Left lung (tissue), 14 donors: ENCODE results near the gene ZNF784. TPM values are rescaled to one million over a fixed set of nuclear protein-coding genes. Genes with fewer than 3 reads are reported as not detected.

ENCODE experiments used
- ATAC-seq: fragments of 200-7000 bp; cut with Tn5 transposase; one replicate; pipeline ENCODE4 v1.9.1; 2020; ENCODE audit warnings: moderate library complexity
- DNase-seq, 4 donors: peaks; one replicate each; pipeline ENCODE4 v3.0.0-alpha.2; 2013 to 2020
- H3K27ac ChIP-seq, 2 donors: fragments of 200-600 bp; sonication (generic) in 1 of 2; one replicate each; pipeline versions ENCODE4 v1.5.0 to v1.8.0; 2020 to 2021
- H3K27me3 ChIP-seq, 2 donors: fragments of 200-600 bp; sonication (generic) in 1 of 2; one replicate each; pipeline versions ENCODE4 v1.5.0 to v1.8.0; 2020 to 2021
- H3K36me3 ChIP-seq, 2 donors: fragments of 200-600 bp; sonication (generic) in 1 of 2; one replicate each; pipeline versions ENCODE4 v1.5.0 to v1.8.0; 2020 to 2021
- H3K4me1 ChIP-seq, 2 donors: fragments of 200-600 bp; one replicate each; pipeline ENCODE4 v1.8.0; 2021
- H3K4me3 ChIP-seq, 2 donors: fragments of 200-600 bp; sonication (generic) in 1 of 2; one replicate each; pipeline versions ENCODE4 v1.5.0 to v1.8.0; 2020 to 2021; ENCODE audit warnings: mild to moderate bottlenecking in 1 of 2
- H3K9me3 ChIP-seq, 2 donors: fragments of 200-600 bp; sonication (generic) in 1 of 2; one replicate each; pipeline versions ENCODE4 v1.5.0 to v1.8.0; 2020 to 2021
- intact Hi-C, 2 donors: fragments of 100-400 bp; cut with DNase I; formaldehyde crosslinking; loops; one replicate each; pipeline versions ENCODE4 v1.11.2 to v1.14.2; 2022
- long read RNA-seq, 12 donors: library from polyadenylated mRNA in 2 of 12; unstranded in 2 of 12; transcript quantifications; one replicate each; pipeline ENCODE4 v2.0.0 and lab custom pipeline, GENCODE V29; 2019 to 2026
- polyA plus RNA-seq, 6 donors: library from polyadenylated mRNA; unstranded; fragments of 120-200 nt; gene quantifications; one replicate each; pipeline ENCODE4 v1.2.1, GENCODE V29; 2013; ENCODE audit not compliant: insufficient read length in 6 of 6
- total RNA-seq, 2 donors: library from RNA; stranded (reverse); fragmentation: NEBNext Ultra II Directional; extraction: Animal tissue kit (Norgen Biotek cat#: 25700); gene quantifications; one replicate each; pipeline ENCODE4 v1.2.1, GENCODE V29; 2021
- TF ChIP-seq, protein P1 (sequence below), 2 donors: fragments of 200-600 bp; sonication (generic) in 1 of 2; IDR thresholded peaks; one replicate each; pipeline versions ENCODE4 v1.5.0 to v1.8.0; 2021; ENCODE audit warnings: antibody characterized with exemption in 2 of 2
- donor health status: DM: no; HTN: yes; CAD: no.
- donor health status: DM: no; HTN: no; CAD: no.

The ZNF784 gene, protein sequence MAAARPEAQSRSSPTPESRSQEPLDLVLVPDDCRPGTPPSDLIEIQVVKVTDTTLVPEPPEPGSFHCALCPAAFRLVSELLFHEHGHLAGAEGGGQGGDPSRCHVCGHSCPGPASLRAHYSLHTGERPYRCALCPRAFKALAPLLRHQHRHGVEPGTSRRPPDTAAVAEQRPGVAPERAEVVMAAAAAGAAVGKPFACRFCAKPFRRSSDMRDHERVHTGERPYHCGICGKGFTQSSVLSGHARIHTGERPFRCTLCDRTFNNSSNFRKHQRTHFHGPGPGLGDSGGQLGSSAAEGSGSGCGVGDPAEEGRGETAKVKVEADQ
- 1 to 10 TPM; 6.0 to 8.0 TPM for total RNA-seq
- 10 to 100 TPM in 1 of 6 donors, 1 to 10 TPM in 5; 8.3 to 11.6 (median 8.9) TPM for polyA plus RNA-seq
- long read RNA-seq, donor 1, transcript ZNF784-201 (2 exons, 2,021 nt), result major isoform, 5 of 5 reads
- long read RNA-seq, donor 1, partial matches to known transcripts, result 0 of 5 reads
- long read RNA-seq, donor 1, other reads (novel, unspliced or antisense), result 0 of 5 reads
- long read RNA-seq, donor 2, partial matches to known transcripts, result 0 of 3 reads
- long read RNA-seq, donor 2, other reads (novel, unspliced or antisense), result 0 of 3 reads
- long read RNA-seq, donor 3, partial matches to known transcripts, result 0 of 4 reads
- long read RNA-seq, donor 3, other reads (novel, unspliced or antisense), result 0 of 4 reads
- long read RNA-seq, donor 4, result 0 reads
- long read RNA-seq, donor 5, partial matches to known transcripts, result 33 of 35 reads
- long read RNA-seq, donor 5, other reads (novel, unspliced or antisense), result 0 of 35 reads
- long read RNA-seq, donor 6, transcript ZNF784-201 (2 exons, 2,021 nt), result major isoform, 7 of 7 reads
- long read RNA-seq, donor 6, partial matches to known transcripts, result 0 of 7 reads
- long read RNA-seq, donor 6, other reads (novel, unspliced or antisense), result 0 of 7 reads
- long read RNA-seq, donor 7, partial matches to known transcripts, result 0 of 2 reads
- long read RNA-seq, donor 7, other reads (novel, unspliced or antisense), result 0 of 2 reads
- long read RNA-seq, donor 8, partial matches to known transcripts, result 171 of 181 reads
- long read RNA-seq, donor 8, other reads (novel, unspliced or antisense), result 6 of 181 reads
- long read RNA-seq, donor 9, result 0 reads
- long read RNA-seq, donor 10, result 0 reads
- long read RNA-seq, donor 11, result 0 reads
- long read RNA-seq, donor 12, partial matches to known transcripts, result 0 of 2 reads
- long read RNA-seq, donor 12, other reads (novel, unspliced or antisense), result 0 of 2 reads

DNA sequence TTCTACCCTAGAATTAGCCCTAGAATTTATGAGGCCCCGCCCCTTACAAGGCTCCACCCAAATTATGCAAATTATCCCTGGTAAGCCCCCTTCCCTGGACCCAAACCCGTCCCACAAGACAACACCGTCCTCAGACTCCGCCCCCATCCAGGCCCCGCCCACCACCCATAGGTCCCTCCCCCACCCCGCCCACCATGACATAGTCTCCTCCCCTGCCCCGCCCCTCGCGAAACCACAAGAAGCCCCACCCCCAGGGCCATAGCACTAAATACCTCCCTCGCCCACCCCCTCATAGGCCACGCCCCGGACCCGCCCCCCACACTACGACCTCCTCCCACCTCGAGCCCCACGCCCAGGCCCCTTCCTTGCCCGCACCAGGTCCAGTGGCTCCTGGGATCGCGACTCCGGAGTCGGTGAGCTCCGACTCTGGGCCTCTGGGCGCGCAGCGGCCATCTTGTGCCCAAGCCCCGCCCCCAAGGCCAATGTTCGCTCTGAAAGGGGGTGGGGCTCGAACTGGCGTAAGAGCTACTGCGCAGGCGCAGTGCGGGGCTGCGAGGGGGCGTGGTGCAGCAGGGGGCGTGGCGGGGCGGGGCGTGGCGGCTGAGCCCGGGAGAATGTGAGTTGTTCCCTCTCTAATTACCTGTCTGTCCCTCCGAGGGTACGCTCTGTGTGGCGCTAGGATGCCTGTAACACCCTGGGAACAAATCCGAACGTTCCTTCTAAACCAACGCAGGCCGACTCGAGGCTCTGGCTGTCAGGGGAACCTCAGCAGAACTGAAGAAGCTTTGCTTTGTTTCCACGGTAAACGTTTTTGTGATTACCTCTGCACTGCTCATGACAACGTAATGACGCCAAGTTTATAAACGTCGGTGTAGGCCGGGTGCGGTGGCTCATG, at the start of gene ZNF784:
Gene ZNF784 (minus strand): TSS at position 458 of the 895 bp plus-strand sequence. CDS start 5 bp downstream, at position 453.
- no peaks in the 10 kb centered on the region for H3K9me3 ChIP-seq
- H3K27me3 ChIP-seq, result no peaks in the 10 kb centered on the region
- H3K27ac ChIP-seq, result peak within 1 kb of the TSS; percentile 88 to 91
- DNase-seq (peak; percentile 92 to 97 (median 94)), ATAC-seq (peak; percentile 96)
- peaks cover 0 to 9% of the 10 kb centered on the region in 2 donors for H3K36me3 ChIP-seq
- TF ChIP-seq, protein P1, sequence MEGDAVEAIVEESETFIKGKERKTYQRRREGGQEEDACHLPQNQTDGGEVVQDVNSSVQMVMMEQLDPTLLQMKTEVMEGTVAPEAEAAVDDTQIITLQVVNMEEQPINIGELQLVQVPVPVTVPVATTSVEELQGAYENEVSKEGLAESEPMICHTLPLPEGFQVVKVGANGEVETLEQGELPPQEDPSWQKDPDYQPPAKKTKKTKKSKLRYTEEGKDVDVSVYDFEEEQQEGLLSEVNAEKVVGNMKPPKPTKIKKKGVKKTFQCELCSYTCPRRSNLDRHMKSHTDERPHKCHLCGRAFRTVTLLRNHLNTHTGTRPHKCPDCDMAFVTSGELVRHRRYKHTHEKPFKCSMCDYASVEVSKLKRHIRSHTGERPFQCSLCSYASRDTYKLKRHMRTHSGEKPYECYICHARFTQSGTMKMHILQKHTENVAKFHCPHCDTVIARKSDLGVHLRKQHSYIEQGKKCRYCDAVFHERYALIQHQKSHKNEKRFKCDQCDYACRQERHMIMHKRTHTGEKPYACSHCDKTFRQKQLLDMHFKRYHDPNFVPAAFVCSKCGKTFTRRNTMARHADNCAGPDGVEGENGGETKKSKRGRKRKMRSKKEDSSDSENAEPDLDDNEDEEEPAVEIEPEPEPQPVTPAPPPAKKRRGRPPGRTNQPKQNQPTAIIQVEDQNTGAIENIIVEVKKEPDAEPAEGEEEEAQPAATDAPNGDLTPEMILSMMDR (IDR thresholded peaks at IDR 0.05), result no peak
- H3K4me1 ChIP-seq, result peaks cover 8 to 45% of the 10 kb centered on the region in 2 donors
- peak within 1 kb of the TSS; percentile 30 to 45 for H3K4me3 ChIP-seq
- intact Hi-C loops, result no loop called here

DNA sequence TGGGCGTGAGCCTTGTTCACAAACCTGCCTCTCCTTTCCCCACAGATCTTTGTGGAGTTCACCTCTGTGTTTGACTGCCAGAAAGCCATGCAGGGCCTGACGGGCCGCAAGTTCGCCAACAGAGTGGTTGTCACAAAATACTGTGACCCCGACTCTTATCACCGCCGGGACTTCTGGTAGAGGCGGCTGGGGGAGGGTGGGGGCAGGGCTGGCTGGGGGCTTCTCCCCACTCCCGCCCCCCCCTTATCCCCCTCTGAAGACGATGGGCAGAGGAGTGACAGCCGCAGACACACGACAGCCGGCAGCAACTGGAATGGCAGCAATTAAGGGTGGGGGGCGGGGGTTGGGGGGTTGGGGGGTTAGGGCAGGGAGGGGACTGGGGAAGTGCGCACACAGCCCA, 49.5 kb upstream of the ZNF784 start:
- no peak overlapping the region for H3K4me3 ChIP-seq
- no peaks in the 10 kb centered on the region for H3K9me3 ChIP-seq
- no peaks in the 10 kb centered on the region for H3K27me3 ChIP-seq
- peak in 1 of 4 donors; percentile 35 for DNase-seq
- no peak for ATAC-seq
- intact Hi-C loops, result no loop called here
- peaks cover 0 to 66% of the 10 kb centered on the region in 2 donors for H3K36me3 ChIP-seq
- TF ChIP-seq, protein P1 (IDR thresholded peaks at IDR 0.05), result no peak
- peaks cover 17 to 45% of the 10 kb centered on the region in 2 donors for H3K4me1 ChIP-seq
- H3K27ac ChIP-seq, result no peak overlapping the region

DNA sequence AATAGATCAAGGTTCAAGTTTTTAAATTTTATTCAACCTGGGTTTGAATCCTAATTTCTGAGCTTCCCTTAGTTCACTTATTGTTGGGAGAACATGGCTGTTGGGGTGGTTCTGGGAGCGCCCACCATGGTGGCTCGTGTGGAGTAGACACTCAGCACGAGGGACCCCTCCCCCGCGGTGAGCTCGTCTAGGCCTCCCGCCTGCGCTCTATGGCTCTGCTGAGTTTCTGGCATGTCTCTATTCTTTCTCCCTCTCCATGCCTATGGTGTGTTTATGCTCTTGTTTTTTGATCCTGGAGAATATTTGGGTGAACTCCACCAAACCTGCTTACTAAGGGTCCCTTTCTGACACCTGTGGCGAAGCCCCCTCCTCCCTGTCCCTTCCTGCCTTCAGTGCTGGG, 49.1 kb upstream of the ZNF784 start:
- Histone ChIP-seq H3K4me1 (peaks cover 17 to 40% of the 10 kb centered on the region in 2 donors), H3K4me3 (no peak overlapping the region), H3K27ac (no peak overlapping the region), H3K36me3 (peaks cover 0 to 66% of the 10 kb centered on the region in 2 donors), H3K27me3 (no peaks in the 10 kb centered on the region), H3K9me3 (no peaks in the 10 kb centered on the region)
- no peak for ATAC-seq
- TF ChIP-seq, protein P1 (IDR thresholded peaks at IDR 0.05), result no peak
- peak in 1 of 4 donors; percentile 70 for DNase-seq
- intact Hi-C loops, result no loop called here

DNA sequence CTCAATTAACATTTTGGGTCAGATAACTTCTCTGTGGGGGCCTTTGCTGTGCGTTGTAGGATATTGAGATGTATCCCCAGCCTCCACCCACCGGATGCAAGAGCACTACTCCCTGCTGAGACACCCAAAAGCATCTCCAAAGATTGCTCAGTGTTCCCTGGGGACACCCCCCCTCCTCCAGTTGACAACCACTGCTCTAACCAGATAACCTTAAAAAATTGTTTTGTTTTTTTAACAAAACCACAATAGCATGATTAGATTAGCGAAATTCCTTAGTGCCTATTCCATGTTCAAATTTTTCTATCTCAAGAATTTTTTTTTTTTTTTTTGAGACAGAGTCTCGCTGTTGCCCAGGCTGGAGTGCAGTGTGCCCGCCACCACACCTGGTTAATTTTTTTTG, 48.1 kb upstream of the ZNF784 start:
- Histone ChIP-seq H3K4me3 (no peak overlapping the region), H3K4me1 (peaks cover 16 to 30% of the 10 kb centered on the region in 2 donors), H3K27ac (no peak overlapping the region), H3K36me3 (peaks cover 0 to 70% of the 10 kb centered on the region in 2 donors), H3K27me3 (no peaks in the 10 kb centered on the region), H3K9me3 (no peaks in the 10 kb centered on the region)
- ATAC-seq (no peak), DNase-seq (no peak)
- intact Hi-C loops, result no loop called here
- TF ChIP-seq, protein P1 (IDR thresholded peaks at IDR 0.05), result no peak
